ENCODE results near the gene KDM7A.
"Not testable (repeated sequence)": the region's sequence is repeated elsewhere in the genome, so short reads cannot be mapped to it uniquely, and the experiment has no call there.

Gene KDM7A

GRCh38 chr7:140201393-140201792 lies 24.6 kb upstream of the KDM7A start:
- DNase-seq, result no peak

- DNase-seq, result no peak
These were observed 23.5 kb upstream of the KDM7A start for GRCh38 chr7:140200061-140200989.

GRCh38 chr7:140197938-140198337 lies 21.2 kb upstream of the KDM7A start:
- no peak for DNase-seq

GRCh38 chr7:140197218-140197890 lies 20.6 kb upstream of the KDM7A start:
- no peak for DNase-seq

- no peak for DNase-seq
These were observed 19.8 kb upstream of the KDM7A start for GRCh38 chr7:140196361-140197217.

GRCh38 chr7:140195859-140196258 lies 19.1 kb upstream of the KDM7A start:
- no peak for DNase-seq

- DNase-seq, result no peak
These were observed 15.8 kb upstream of the KDM7A start for GRCh38 chr7:140192620-140193019.

- no peak for DNase-seq
These were observed 15.4 kb upstream of the KDM7A start for GRCh38 chr7:140192176-140192575.

GRCh38 chr7:140190588-140190987 lies 13.8 kb upstream of the KDM7A start:
- DNase-seq, result no peak

- DNase-seq, result no peak
These were observed 13.1 kb upstream of the KDM7A start for GRCh38 chr7:140189917-140190316.

- no peak for DNase-seq
These were observed 6.1 kb upstream of the KDM7A start for GRCh38 chr7:140182917-140183316.

GRCh38 chr7:140179339-140179738 lies 2.6 kb upstream of the KDM7A start:
- DNase-seq, result no peak

GRCh38 chr7:140176122-140176701 lies 571 bp downstream of the KDM7A start:
- no peak for DNase-seq

GRCh38 chr7:140175221-140176121 lies 1.3 kb downstream of the KDM7A start:
- peak; percentile 85 to 93 for DNase-seq

- DNase-seq, result no peak
These were observed 2.6 kb downstream of the KDM7A start for GRCh38 chr7:140174217-140174616.

GRCh38 chr7:140170375-140170774 lies 6.4 kb downstream of the KDM7A start:
- no peak for DNase-seq

GRCh38 chr7:140168816-140169215 lies 8.0 kb downstream of the KDM7A start:
- no peak for DNase-seq

- no peak for DNase-seq
These were observed 11.4 kb downstream of the KDM7A start for GRCh38 chr7:140165422-140165821.

GRCh38 chr7:140162081-140162480 lies 14.7 kb downstream of the KDM7A start:
- not testable (repeated sequence) for DNase-seq

- no peak for DNase-seq
These were observed 15.7 kb downstream of the KDM7A start for GRCh38 chr7:140161047-140161446.

GRCh38 chr7:140160308-140160707 lies 16.5 kb downstream of the KDM7A start:
- no peak for DNase-seq

- no peak for DNase-seq
These were observed 17.3 kb downstream of the KDM7A start for GRCh38 chr7:140159497-140159896.
